MM.1S (cell line): ENCODE data around the gene SAMSN1.

Source experiments
- DNase-seq: peaks from one replicate; pipeline ENCODE4 v3.0.0-alpha.2; 2015
- H2AFZ ChIP-seq: fragments of 300-600 bp; sonication (generic); 2 replicates; pipeline ENCODE4 v1.6.0; 2016; ENCODE audit warnings: antibody characterized with exemption, low read length
- H3F3A ChIP-seq: fragments of 300-600 bp; sonication (generic); 2 replicates; pipeline ENCODE4 v1.6.1; 2016; ENCODE audit warnings: mild to moderate bottlenecking, antibody characterized with exemption, low read length, moderate library complexity, mixed read lengths; ENCODE audit not compliant: insufficient read depth
- H3K27ac ChIP-seq: fragments of 300-600 bp; sonication (generic); 2 replicates; pipeline ENCODE4 v1.5.1; 2016; ENCODE audit warnings: mild to moderate bottlenecking, low read length
- H3K27me3 ChIP-seq: fragments of 300-600 bp; sonication (generic); replicated peaks from 2 replicates; pipeline ENCODE4 v1.6.0; 2016; ENCODE audit warnings: low read length; ENCODE audit not compliant: insufficient read depth
- H3K36me3 ChIP-seq: fragments of 300-600 bp; sonication (generic); replicated peaks from 2 replicates; pipeline ENCODE4 v1.6.1; 2016; ENCODE audit warnings: mild to moderate bottlenecking, low read length, mixed read lengths; ENCODE audit not compliant: insufficient read depth
- H3K4me1 ChIP-seq: fragments of 300-600 bp; sonication (generic); 2 replicates; pipeline ENCODE4 v1.6.1; 2016; ENCODE audit warnings: low read length, mixed read lengths
- H3K4me2 ChIP-seq: fragments of 300-600 bp; sonication (generic); 2 replicates; pipeline ENCODE4 v1.6.0; 2016; ENCODE audit warnings: low read depth, low read length
- H3K4me3 ChIP-seq: fragments of 300-600 bp; sonication (generic); 2 replicates; pipeline ENCODE4 v1.5.1; 2016; ENCODE audit warnings: low read length, mixed read lengths
- H3K79me2 ChIP-seq: fragments of 300-600 bp; sonication (generic); 2 replicates; pipeline ENCODE4 v1.6.1; 2016; ENCODE audit warnings: mixed run types, low read length, mixed read lengths
- H3K9ac ChIP-seq: fragments of 300-600 bp; sonication (generic); 2 replicates; pipeline ENCODE4 v1.6.1; 2016; ENCODE audit warnings: low read length, mixed read lengths
- H3K9me2 ChIP-seq: fragments of 300-600 bp; sonication (generic); replicated peaks from 2 replicates; pipeline ENCODE4 v1.6.1; 2016; ENCODE audit warnings: mild to moderate bottlenecking, low read length, mixed read lengths; ENCODE audit not compliant: insufficient read depth
- H3K9me3 ChIP-seq: fragments of 300-600 bp; sonication (generic); replicated peaks from 2 replicates; pipeline ENCODE4 v1.6.1; 2016; ENCODE audit warnings: mild to moderate bottlenecking, low read length, mixed read lengths; ENCODE audit not compliant: insufficient read depth
- H4K20me1 ChIP-seq: fragments of 300-600 bp; sonication (generic); 2 replicates; pipeline ENCODE4 v1.6.1; 2016; ENCODE audit warnings: mild to moderate bottlenecking, low read length, moderate library complexity, mixed read lengths; ENCODE audit not compliant: insufficient read depth
- EZH2 ChIP-seq: fragments of 300-600 bp; sonication (generic); optimal IDR thresholded peaks from 2 replicates; pipeline ENCODE3; 2017; ENCODE audit warnings: low read depth, mild to moderate bottlenecking, antibody characterized with exemption, low read length, mixed read lengths
- EZH2phosphoT487 ChIP-seq: fragments of 300-600 bp; sonication (generic); IDR thresholded peaks from 2 replicates; pipeline ENCODE4 v1.6.1; 2018; ENCODE audit warnings: antibody characterized with exemption, low read length
- TF ChIP-seq, protein P1 (sequence below): fragments of 300-600 bp; sonication (generic); IDR thresholded peaks from 2 replicates; pipeline ENCODE4 v1.5.1; 2016; ENCODE audit warnings: antibody characterized with exemption, low read length, mixed read lengths

The SAMSN1 gene

DNA sequence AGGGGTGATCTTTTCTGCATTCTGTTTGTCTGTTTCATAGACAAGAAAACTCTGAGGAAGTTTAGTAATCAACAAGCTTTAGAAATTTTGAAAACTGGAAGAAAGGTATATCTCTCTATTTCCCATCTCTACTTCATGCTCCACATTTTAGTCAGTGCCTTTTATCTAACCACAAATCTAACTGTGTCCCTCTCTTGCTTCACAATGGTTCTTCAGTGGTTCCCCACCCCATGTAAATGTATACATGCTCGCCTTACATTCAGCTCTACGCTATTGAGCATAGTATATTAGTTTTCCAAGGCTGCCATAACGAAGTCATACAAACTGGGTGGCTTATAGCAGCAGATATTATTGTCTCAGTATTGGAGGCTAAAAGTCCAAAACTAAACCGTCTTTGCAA, 14.4 kb upstream of the SAMSN1 start:
- Histone ChIP-seq H3K4me3 (no peak overlapping the region), H3K9me2 (no peaks in the 10 kb centered on the region), H2AFZ (no peak overlapping the region), H3K4me1 (no peaks in the 10 kb centered on the region), H3K36me3 (no peaks in the 10 kb centered on the region), H3K9me3 (no peaks in the 10 kb centered on the region), H4K20me1 (no peaks in the 10 kb centered on the region), H3K4me2 (no peak overlapping the region), H3K79me2 (no peaks in the 10 kb centered on the region), H3K27me3 (no peaks in the 10 kb centered on the region), H3F3A (no peaks in the 10 kb centered on the region), H3K9ac (no peak overlapping the region), H3K27ac (no peak overlapping the region)
- no peak for TF ChIP-seq EZH2
- TF ChIP-seq, protein P1, sequence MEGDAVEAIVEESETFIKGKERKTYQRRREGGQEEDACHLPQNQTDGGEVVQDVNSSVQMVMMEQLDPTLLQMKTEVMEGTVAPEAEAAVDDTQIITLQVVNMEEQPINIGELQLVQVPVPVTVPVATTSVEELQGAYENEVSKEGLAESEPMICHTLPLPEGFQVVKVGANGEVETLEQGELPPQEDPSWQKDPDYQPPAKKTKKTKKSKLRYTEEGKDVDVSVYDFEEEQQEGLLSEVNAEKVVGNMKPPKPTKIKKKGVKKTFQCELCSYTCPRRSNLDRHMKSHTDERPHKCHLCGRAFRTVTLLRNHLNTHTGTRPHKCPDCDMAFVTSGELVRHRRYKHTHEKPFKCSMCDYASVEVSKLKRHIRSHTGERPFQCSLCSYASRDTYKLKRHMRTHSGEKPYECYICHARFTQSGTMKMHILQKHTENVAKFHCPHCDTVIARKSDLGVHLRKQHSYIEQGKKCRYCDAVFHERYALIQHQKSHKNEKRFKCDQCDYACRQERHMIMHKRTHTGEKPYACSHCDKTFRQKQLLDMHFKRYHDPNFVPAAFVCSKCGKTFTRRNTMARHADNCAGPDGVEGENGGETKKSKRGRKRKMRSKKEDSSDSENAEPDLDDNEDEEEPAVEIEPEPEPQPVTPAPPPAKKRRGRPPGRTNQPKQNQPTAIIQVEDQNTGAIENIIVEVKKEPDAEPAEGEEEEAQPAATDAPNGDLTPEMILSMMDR: no peak
- no peak for TF ChIP-seq EZH2phosphoT487
- DNase-seq: no peak

DNA sequence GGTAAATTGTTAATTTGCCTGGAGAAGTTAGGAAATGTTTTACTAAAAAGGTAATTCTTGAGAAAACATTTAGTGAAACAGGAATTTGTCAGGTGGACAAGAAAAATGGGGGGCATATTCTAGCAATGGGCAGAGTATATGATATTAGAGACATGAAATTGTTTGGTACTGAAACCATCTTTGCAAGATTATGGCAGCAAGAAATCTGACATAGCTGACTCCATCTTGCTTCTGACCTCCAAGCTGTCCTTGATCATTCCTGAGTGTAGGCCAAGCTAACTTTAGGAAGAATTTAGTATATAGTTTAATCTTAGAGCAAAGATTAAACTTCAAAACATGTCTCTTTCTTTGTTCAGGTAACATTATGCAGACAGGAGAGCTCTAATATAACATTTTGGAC, 14.0 kb upstream of the SAMSN1 start:
- Histone ChIP-seq H3K27me3 (no peaks in the 10 kb centered on the region), H3K4me3 (no peak overlapping the region), H3K4me2 (no peak overlapping the region), H3K9me3 (no peaks in the 10 kb centered on the region), H2AFZ (no peak overlapping the region), H3K4me1 (no peaks in the 10 kb centered on the region), H3K9ac (no peak overlapping the region), H3K27ac (no peak overlapping the region), H3F3A (no peaks in the 10 kb centered on the region), H3K9me2 (no peaks in the 10 kb centered on the region), H3K79me2 (no peaks in the 10 kb centered on the region), H3K36me3 (no peaks in the 10 kb centered on the region), H4K20me1 (no peaks in the 10 kb centered on the region)
- no peak for DNase-seq
- no peak for TF ChIP-seq EZH2phosphoT487
- no peak for TF ChIP-seq EZH2
- TF ChIP-seq, protein P1: no peak

DNA sequence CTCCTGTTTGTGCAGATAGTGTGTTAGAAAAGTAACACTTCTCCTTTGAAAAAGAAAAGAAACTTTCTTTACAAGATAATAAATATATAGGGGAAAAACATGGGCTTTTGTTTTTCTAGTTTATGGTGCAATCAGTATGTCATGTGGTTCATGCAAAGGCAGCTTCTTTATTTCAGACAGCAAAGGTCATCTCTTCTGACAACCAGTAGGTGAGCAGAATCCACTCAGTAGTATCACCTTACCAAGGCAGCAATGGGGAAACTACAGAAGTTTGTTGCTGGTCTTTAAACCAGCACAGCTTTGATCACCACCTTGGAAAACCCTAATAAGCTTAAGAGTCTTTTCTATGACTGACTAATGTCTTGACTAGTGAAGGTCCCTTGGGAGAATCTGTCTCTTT, 13.0 kb upstream of the SAMSN1 start:
- H2AFZ ChIP-seq: no peak overlapping the region
- no peaks in the 10 kb centered on the region for H3K4me1 ChIP-seq
- no peaks in the 10 kb centered on the region for H3K9me3 ChIP-seq
- H3F3A ChIP-seq: no peaks in the 10 kb centered on the region
- H3K9me2 ChIP-seq: no peaks in the 10 kb centered on the region
- no peak for DNase-seq
- no peaks in the 10 kb centered on the region for H3K36me3 ChIP-seq
- no peak overlapping the region for H3K9ac ChIP-seq
- no peak overlapping the region for H3K4me2 ChIP-seq
- H3K27ac ChIP-seq: no peak overlapping the region
- no peaks in the 10 kb centered on the region for H3K79me2 ChIP-seq
- no peaks in the 10 kb centered on the region for H3K27me3 ChIP-seq
- no peak overlapping the region for H3K4me3 ChIP-seq
- H4K20me1 ChIP-seq: no peaks in the 10 kb centered on the region
- TF ChIP-seq EZH2 (no peak), EZH2phosphoT487 (no peak)
- TF ChIP-seq, protein P1: no peak
